Cerebellar cortex (tissue), 1 donor: ENCODE data around the gene ABHD1.
"Not testable (repeated sequence)": the region's sequence is repeated elsewhere in the genome, so short reads cannot be mapped to it uniquely, and the experiment has no call there.

Experiments used
- DNase-seq: peaks from one replicate; pipeline ENCODE4 v3.0.0-alpha.2; 2015; ENCODE audit warnings: low spot score

Gene ABHD1

GRCh38 chr2:27110603-27111352 lies 12.8 kb upstream of the ABHD1 start:
- DNase-seq, result not testable (repeated sequence)

- DNase-seq, result not testable (repeated sequence)
Observed at GRCh38 chr2:27111392-27112078, 12.1 kb upstream of the ABHD1 start.

- no peak for DNase-seq
Observed at GRCh38 chr2:27115519-27115918, 8.1 kb upstream of the ABHD1 start.

- DNase-seq, result peak; percentile 49
Observed at GRCh38 chr2:27117995-27118524, 5.6 kb upstream of the ABHD1 start.

DNA sequence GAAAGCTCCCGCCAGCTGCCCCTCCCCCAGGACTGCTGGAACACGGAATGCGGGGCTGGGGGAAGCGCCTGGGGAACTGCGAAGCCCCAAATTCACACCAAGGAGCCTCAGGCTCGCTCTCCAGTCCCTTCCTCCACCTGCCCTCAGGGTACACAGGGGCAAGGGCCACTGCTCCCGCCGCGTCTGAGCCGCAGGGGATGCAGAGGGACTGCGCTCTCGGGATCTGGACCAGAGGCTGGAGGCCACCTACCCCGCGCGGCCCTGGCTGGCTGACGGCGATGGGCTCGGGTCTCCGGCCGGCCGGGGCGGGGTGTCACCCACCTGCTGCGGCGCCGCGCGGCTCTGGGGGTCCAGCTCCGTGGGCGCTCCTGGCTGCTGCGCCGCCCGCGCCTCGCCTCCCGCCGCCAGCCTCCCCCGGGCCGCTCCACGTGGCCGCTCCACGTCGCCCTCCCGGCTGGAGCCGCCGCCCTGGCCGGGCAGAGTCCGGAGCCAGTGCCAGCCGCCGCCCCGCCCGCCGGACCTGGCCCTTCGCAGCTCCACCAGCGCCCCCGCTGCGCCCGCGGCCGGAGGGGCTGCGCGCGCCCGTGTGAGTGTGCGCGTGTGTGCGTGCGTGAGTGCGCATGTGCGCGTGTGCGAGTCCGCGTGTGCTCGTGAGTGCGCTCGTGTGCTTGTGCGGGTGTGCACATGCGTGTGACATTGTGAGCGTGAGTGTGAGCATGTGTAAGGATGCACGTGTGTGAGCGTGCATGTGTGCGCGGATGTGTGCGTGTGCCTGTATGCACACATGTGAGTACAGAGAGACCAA lies 4.9 kb upstream of the ABHD1 start, which contains the start of gene CGREF1:
Gene CGREF1 (minus strand): TSS at position 604 of the 805 bp plus-strand sequence. CDS start 14,762 bp downstream, outside the sequence.
- DNase-seq, result peak; percentile 55

DNA sequence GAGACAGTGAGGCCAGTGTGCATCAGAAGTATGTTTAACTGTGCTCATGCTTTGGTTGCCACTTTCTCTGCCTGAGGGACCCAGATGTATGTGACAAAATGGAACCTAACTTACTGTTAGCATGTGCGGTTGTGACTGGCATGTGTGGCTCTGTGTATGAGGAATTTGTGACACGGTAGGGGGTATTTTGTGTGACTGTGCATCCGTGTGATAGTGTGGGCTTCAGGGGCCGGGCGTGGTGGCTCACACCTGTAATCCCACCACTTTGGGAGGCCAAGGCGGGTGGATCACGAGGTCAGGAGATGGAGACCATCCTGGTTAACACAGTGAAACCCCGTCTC lies 4.3 kb upstream of the ABHD1 start:
- DNase-seq, result not testable (repeated sequence)

GRCh38 chr2:27121906-27122305 lies 1.7 kb upstream of the ABHD1 start:
- no peak for DNase-seq

DNA sequence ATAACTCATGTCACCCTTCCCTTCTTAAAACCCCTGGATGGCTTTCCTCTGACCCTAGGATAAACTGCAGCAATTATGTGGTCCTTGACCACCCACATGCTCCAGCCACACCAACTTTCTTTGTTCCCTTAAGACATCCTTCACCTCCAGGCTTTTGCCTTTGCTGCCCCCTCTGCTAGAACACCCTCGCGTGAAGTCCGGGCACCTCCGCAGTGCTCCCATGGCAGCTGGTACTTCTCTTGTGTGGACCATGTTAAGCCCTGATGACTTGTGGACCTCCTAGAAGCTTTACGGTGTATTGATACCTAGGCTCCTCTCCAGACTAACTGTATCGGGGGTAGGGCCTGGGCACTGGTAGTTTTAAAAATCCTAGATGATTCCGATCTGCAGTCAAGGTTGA lies 824 bp upstream of the ABHD1 start:
- no peak for DNase-seq

GRCh38 chr2:27125104-27125503 lies 1.5 kb downstream of the ABHD1 start:
- DNase-seq, result no peak

DNA sequence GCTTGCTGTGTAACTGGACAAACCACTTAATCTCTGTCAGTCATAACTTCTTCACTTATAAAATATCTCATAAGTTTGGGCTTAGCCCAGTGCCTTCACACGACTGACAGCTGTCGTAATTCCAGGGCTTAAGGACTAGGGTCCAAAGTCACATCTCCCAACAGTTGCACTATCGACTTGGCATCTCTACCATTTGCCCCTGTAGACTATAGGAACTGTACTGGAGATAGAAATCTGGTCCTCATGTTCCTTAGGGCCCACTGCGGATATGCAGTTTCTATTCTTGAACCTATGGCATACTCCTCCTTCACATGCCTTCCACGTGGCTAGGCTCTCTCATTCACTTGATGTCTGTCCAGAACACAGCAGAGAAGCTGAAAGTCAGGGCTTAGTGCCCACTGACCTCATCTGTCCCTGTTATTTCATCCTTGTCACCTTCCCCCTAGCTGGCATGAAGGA lies 2.7 kb downstream of the ABHD1 start:
- DNase-seq, result no peak

GRCh38 chr2:27127883-27128667 lies 4.5 kb downstream of the ABHD1 start:
- no peak for DNase-seq

GRCh38 chr2:27128668-27129571 lies 5.3 kb downstream of the ABHD1 start:
- DNase-seq, result no peak

- DNase-seq, result no peak
Observed at GRCh38 chr2:27130396-27130795, 6.8 kb downstream of the ABHD1 start.

GRCh38 chr2:27131429-27131828 lies 7.8 kb downstream of the ABHD1 start:
- no peak for DNase-seq

- peak; percentile 49 for DNase-seq
Observed at GRCh38 chr2:27133195-27133875, 9.7 kb downstream of the ABHD1 start.

DNA sequence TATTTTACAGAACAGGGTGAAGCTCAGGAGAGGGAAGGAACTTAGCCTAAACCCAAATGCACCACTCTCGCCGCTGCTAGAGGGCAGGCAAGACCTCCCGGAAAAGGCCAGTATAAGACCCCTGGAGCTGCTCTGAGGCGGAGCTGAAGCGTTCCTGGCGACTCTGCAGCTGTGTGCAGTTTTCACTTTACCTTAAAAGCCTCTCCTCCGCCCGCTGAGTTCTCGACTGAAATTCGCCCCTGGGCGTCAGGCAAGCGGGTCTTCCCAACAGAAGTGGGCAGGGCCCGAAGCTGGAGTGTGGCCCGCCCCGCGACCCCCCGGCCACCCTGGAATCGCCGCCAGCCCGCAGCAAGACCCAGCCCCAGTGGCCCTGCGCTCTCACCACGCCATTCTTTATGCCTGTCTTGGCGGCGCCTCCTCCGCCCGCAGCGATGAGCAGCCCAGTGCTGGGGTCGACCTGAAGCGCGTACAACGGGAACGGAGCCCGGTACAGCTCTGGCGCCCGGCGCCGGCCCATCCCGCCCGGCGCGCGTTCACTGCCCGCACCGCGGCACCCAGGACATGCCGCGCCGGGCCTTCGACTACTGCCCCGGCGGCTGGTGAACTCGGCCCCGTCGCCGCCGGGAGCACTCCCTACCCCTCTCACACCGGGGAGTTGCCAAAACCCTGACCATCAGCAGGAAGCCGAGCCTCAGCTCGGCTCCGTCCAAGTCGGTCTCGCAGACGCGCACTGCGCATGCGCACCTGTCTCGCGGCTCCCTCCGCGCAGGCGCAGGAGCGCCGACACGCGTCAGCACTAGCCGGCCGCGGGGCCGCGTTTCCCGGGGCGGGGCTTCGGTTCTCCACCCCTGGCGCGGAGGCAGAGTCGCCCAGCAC lies 10.5 kb downstream of the ABHD1 start, which contains the start of gene PREB:
Gene PREB (minus strand): TSS at position 732 of the 876 bp plus-strand sequence. CDS start 215 bp downstream, at position 517.
- DNase-seq, result peak; percentile 93

DNA sequence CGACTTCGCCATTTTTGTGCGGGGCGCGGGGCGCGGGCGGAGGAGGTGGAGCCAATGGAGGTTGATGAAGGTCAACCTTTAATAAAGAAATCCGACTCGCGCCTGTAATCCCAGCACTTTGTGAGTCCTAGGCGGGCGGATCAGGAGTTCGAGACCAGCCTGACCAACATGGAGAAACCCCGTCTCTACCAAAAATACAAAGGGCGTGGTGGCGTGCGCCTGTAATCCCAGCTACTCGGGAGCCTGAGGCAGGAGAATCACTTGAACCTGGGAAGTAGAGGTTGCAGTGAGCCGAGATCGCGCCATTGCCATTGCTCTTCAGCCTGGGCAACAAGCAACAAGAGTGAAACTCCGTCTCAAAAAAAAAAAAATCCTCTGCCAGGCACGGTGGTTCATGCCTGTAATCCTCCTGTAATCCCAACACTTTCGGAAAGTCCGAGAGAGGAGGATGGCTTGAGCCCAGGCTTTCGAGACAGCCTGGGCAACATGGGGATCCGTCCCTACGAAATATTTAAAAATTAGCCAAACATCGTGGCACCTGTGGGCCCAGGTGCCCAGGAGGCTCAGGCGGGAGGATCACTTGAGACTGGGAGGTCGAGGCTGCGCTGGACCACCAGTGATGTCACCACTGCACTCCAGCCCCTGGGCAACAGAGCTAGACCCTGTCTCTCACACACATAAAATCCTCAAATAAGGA lies 11.3 kb downstream of the ABHD1 start:
- no peak for DNase-seq

DNA sequence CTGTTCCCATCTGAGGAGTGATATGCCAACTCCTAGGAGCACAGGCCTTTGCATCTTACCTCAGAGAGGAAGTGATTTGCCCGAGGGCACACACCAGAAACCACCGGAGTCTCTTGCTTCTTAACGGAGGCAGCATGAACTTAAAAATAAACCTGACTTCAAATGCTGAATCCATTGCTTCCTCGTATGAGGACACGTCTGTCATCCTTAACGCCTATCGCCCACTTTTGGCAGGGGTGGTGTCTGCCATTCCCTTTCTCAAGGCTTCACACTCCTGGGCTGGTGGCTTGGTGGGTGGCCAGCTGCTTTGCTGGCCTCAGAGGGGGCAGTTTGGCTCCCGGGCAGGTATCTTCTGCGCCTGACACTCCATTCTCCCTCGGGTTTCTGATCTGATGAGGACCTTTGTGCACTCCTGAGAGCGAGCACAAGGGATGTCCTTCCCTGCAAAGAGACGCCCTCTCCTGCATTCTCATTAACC lies 11.9 kb downstream of the ABHD1 start:
- DNase-seq, result no peak
